Suprapubic skin (tissue), 4 donors: ENCODE measurements around the gene NCOA5.

ENCODE experiments used
- EP300 ChIP-seq: sonication (generic); formaldehyde crosslinking; IDR thresholded peaks from one replicate; pipeline ENCODE4 v1.6.1; 2017; ENCODE audit warnings: antibody characterized with exemption
- POLR2A ChIP-seq, 2 donors: fragments of 450-650 bp; IDR thresholded peaks; one replicate each; pipeline ENCODE4 v1.6.1; 2017; ENCODE audit warnings: antibody characterized with exemption in 2 of 2, mild to moderate bottlenecking in 2 of 2, moderate library complexity in 2 of 2
- POLR2AphosphoS5 ChIP-seq, 3 donors: sonication (generic); formaldehyde crosslinking; IDR thresholded peaks; one replicate each; pipeline ENCODE4 v1.6.1; 2017; ENCODE audit warnings: antibody characterized with exemption in 3 of 3
- TF ChIP-seq, protein P1 (sequence below), 2 donors: fragments of 200-600 bp in 1 of 2; fragments of 450-650 bp in 1 of 2; sonication (generic) in 1 of 2; IDR thresholded peaks; one replicate each; pipeline ENCODE4 v1.5.1; 2016 to 2019; ENCODE audit warnings: antibody characterized with exemption in 2 of 2, mild to moderate bottlenecking in 1 of 2, moderate library complexity in 1 of 2

DNA sequence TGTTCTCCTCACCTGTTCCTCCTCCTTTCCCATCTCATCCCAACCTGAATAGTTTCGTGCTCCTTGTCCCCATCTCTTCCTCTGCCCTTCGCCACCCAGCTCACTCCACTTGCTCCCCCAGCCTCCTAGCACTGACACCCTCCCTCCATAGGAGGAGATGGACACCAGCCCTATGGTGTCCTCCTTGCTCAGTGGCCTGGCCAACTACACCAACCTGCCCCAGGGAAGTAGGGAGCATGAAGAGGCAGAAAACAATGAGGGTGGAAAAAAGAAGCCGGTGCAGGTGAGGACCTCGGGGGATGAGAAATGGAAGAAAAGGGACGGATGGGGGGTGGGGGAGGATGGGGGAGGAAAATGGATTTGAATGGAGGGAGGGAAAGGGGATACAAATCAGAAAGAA is 54.5 kb downstream of the NCOA5 start:
- TF ChIP-seq EP300 (no peak), POLR2AphosphoS5 (IDR thresholded peaks at IDR 0.05) (no peak), POLR2A (IDR thresholded peaks at IDR 0.05) (no peak)
- TF ChIP-seq, protein P1, sequence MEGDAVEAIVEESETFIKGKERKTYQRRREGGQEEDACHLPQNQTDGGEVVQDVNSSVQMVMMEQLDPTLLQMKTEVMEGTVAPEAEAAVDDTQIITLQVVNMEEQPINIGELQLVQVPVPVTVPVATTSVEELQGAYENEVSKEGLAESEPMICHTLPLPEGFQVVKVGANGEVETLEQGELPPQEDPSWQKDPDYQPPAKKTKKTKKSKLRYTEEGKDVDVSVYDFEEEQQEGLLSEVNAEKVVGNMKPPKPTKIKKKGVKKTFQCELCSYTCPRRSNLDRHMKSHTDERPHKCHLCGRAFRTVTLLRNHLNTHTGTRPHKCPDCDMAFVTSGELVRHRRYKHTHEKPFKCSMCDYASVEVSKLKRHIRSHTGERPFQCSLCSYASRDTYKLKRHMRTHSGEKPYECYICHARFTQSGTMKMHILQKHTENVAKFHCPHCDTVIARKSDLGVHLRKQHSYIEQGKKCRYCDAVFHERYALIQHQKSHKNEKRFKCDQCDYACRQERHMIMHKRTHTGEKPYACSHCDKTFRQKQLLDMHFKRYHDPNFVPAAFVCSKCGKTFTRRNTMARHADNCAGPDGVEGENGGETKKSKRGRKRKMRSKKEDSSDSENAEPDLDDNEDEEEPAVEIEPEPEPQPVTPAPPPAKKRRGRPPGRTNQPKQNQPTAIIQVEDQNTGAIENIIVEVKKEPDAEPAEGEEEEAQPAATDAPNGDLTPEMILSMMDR (IDR thresholded peaks at IDR 0.05), result no peak
